PC-3 (cell line): Measurements from ENCODE around the gene SNTG2. TPM values are rescaled to one million over a fixed set of nuclear protein-coding genes. Genes with fewer than 3 reads are reported as not detected.

Experiments
- ATAC-seq: fragments of 200-7000 bp; cut with Tn5 transposase; 2 replicates; pipeline ENCODE4 v1.9.1; 2020; ENCODE audit warnings: mild to moderate bottlenecking, moderate library complexity
- BruUV-seq: library from RNA; stranded (reverse); fragments of 400-500 nt; replicated peaks from 2 replicates; lab custom pipeline; 2021; lab: Mats Ljungman, UMichigan
- CTCF ChIA-PET: fragments of 300-600 bp; sonication (Branson Sonifier 250); formaldehyde crosslinking; loops from one replicate; lab custom pipeline; 2022; ENCODE audit warnings: antibody characterized with exemption; lab: Charles Lee
- POLR2A ChIA-PET: fragments of 300-600 bp; sonication (Branson Sonifier 250); formaldehyde crosslinking; loops from one replicate; lab custom pipeline; 2022; ENCODE audit warnings: antibody characterized with exemption; ENCODE audit not compliant: unreplicated experiment; lab: Charles Lee
- DNase-seq: peaks from one replicate; pipeline ENCODE4 v3.0.0-alpha.2; 2015
- H2AFZ ChIP-seq: fragments of 300-600 bp; sonication (generic); 2 replicates; pipeline ENCODE4 v1.6.0; 2016; ENCODE audit warnings: antibody characterized with exemption, low read length
- H3F3A ChIP-seq: fragments of 300-600 bp; sonication (generic); one replicate; pipeline ENCODE4 v1.6.0; 2017; ENCODE audit warnings: antibody characterized with exemption, low read length, control low read depth, mild to moderate bottlenecking; ENCODE audit not compliant: unreplicated experiment
- H3K27ac ChIP-seq: fragments of 300-600 bp; sonication (generic); 2 replicates; pipeline ENCODE4 v1.5.1; 2016; ENCODE audit warnings: mild to moderate bottlenecking, low read length
- H3K27me3 ChIP-seq: fragments of 300-600 bp; sonication (generic); 2 replicates; pipeline ENCODE4 v1.6.1; 2016; ENCODE audit warnings: low read length, mixed read lengths
- H3K36me3 ChIP-seq: fragments of 300-600 bp; sonication (generic); 2 replicates; pipeline ENCODE4 v1.6.1; 2016; ENCODE audit warnings: low read depth, mixed run types, low read length, mixed read lengths
- H3K4me1 ChIP-seq: fragments of 300-600 bp; sonication (generic); 2 replicates; pipeline ENCODE4 v1.5.1; 2016; ENCODE audit warnings: low read length; ENCODE audit not compliant: insufficient read depth
- H3K4me2 ChIP-seq: fragments of 300-600 bp; sonication (generic); 2 replicates; pipeline ENCODE4 v1.6.0; 2016; ENCODE audit warnings: low read length
- H3K4me3 ChIP-seq: fragments of 300-600 bp; sonication (generic); 2 replicates; pipeline ENCODE4 v1.5.1; 2016; ENCODE audit warnings: mild to moderate bottlenecking, low read length, mixed read lengths
- H3K79me2 ChIP-seq: fragments of 300-600 bp; sonication (generic); 2 replicates; pipeline ENCODE4 v1.6.1; 2017; ENCODE audit warnings: low read length, mixed read lengths
- H3K9ac ChIP-seq: fragments of 300-600 bp; sonication (generic); 2 replicates; pipeline ENCODE4 v1.6.0; 2016; ENCODE audit warnings: mild to moderate bottlenecking, low read length
- H3K9me2 ChIP-seq: fragments of 300-600 bp; sonication (generic); replicated peaks from 2 replicates; pipeline ENCODE4 v1.6.1; 2016; ENCODE audit warnings: mixed run types, low read length, mixed read lengths
- H3K9me3 ChIP-seq: fragments of 300-600 bp; sonication (generic); 2 replicates; pipeline ENCODE4 v1.6.1; 2016; ENCODE audit warnings: low read length, mixed read lengths
- H4K20me1 ChIP-seq: fragments of 300-600 bp; sonication (generic); 2 replicates; pipeline ENCODE4 v1.6.1; 2016; ENCODE audit warnings: low read length, mixed read lengths
- EZH2 ChIP-seq: fragments of 300-600 bp; sonication (generic); IDR thresholded peaks from one replicate; pipeline ENCODE4 v1.6.1; 2017; ENCODE audit warnings: antibody characterized with exemption, mild to moderate bottlenecking, low read length; ENCODE audit not compliant: unreplicated experiment
- EZH2phosphoT487 ChIP-seq: fragments of 300-600 bp; sonication (generic); IDR thresholded peaks from 2 replicates; pipeline ENCODE4 v1.6.1; 2018; ENCODE audit warnings: mild to moderate bottlenecking, antibody characterized with exemption, low read length, borderline replicate concordance
- intact Hi-C: fragments of 100-400 bp; cut with micrococcal nuclease; formaldehyde crosslinking; loops from 2 replicates; pipeline ENCODE4 v1.9.0; 2023
- total RNA-seq: library from RNA; depleted of rRNA; stranded (reverse); fragments of >200 nt; gene quantifications from 2 replicates; pipeline ENCODE4 v1.2.3, GENCODE V29; 2014
- TF ChIP-seq, protein P1 (sequence below): fragments of 300-600 bp; sonication (generic); conservative IDR thresholded peaks from 2 replicates; pipeline ENCODE4 v1.5.1; 2017; ENCODE audit warnings: antibody characterized with exemption, low read depth, mild to moderate bottlenecking, low read length

The SNTG2 gene
- total RNA-seq, 1 experiment from 2014 or later: not detected

DNA sequence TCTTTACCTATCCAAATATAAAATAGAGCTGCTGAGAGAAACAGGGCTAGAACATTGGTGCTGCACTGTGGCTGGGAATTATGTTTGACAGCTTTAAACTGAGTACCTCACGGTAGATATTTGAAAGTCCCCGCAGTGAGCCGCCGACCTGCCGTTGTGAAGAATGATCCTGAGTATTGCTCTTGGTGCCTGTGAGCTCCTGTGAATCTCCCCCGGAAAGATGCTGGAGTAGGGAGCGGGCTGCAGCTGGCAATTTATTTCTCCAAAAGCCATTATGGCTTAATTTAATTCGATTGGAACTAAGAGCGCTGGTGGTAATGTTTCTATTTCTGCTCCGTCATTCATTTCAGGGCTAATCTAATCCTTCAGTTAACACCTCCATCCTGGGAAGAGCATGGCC, 333.2 kb downstream of the SNTG2 start:
- no peak for ATAC-seq
- TF ChIP-seq EZH2 (no peak), EZH2phosphoT487 (no peak)
- TF ChIP-seq, protein P1, sequence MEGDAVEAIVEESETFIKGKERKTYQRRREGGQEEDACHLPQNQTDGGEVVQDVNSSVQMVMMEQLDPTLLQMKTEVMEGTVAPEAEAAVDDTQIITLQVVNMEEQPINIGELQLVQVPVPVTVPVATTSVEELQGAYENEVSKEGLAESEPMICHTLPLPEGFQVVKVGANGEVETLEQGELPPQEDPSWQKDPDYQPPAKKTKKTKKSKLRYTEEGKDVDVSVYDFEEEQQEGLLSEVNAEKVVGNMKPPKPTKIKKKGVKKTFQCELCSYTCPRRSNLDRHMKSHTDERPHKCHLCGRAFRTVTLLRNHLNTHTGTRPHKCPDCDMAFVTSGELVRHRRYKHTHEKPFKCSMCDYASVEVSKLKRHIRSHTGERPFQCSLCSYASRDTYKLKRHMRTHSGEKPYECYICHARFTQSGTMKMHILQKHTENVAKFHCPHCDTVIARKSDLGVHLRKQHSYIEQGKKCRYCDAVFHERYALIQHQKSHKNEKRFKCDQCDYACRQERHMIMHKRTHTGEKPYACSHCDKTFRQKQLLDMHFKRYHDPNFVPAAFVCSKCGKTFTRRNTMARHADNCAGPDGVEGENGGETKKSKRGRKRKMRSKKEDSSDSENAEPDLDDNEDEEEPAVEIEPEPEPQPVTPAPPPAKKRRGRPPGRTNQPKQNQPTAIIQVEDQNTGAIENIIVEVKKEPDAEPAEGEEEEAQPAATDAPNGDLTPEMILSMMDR: no peak
- CTCF ChIA-PET: no interaction called here

DNA sequence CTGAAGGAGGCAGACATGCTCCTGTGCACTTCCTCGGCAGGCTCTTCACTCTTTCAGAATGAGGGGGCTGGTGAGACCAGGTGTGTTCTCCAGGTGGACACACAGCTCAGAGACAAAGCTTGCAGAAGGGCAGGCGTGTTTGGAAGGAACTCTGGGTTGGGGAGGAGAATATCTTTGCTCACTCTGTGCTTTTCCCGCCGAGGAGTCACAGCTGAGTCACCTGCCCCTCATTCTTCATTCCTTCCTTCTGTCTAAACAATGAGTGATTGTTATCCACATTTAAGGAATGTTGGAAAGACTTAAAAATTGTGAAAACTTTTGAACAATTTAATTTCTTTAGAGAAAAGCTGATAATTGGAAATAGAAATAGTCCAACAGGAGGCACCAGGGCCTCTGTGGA, 336.3 kb downstream of the SNTG2 start:
- TF ChIP-seq EZH2: no peak
- TF ChIP-seq, protein P1: no peak
- no peak for TF ChIP-seq EZH2phosphoT487
- ATAC-seq (peak; percentile 31; the same call in 1 of the 2 replicates), DNase-seq (peak; percentile 36)

More for the DNA sequence above, 333.2 kb downstream of the SNTG2 start:
- Histone ChIP-seq H2AFZ (no peak overlapping the region), H3K9ac (no peak overlapping the region), H3K27ac (no peak overlapping the region), H4K20me1 (no peaks in the 10 kb centered on the region), H3K36me3 (no peaks in the 10 kb centered on the region), H3K4me2 (no peak overlapping the region), H3K4me3 (no peak overlapping the region), H3K4me1 (no peaks in the 10 kb centered on the region), H3K79me2 (no peaks in the 10 kb centered on the region), H3K9me3 (no peaks in the 10 kb centered on the region), H3K27me3 (peaks cover 13% of the 10 kb centered on the region; the same call in 1 of the 2 replicates), H3F3A (no peaks in the 10 kb centered on the region), H3K9me2 (no peaks in the 10 kb centered on the region)
- intact Hi-C loops: no loop called here
- no TSS peak for BruUV-seq
- DNase-seq: no peak
- POLR2A ChIA-PET: no interaction called here

DNA sequence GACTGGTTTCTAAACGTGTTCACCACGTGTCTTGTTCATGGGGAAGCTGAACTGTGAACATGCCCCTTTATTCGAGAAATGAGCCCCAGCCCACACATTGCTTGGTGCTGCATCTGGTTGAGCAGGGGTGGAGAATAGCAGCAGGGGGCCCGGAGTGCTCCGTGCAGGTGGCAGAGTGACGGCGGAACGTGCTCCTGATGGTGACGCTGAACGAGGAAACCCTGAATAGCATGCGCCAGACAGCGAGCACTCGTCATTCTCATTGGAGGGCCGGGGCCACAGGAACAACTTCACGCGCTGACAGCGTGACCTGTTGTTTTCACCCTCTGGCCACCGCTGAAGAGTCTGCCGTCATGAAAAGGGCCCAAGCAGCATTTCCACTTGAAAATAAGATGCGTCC, 336.8 kb downstream of the SNTG2 start:
- POLR2A ChIA-PET: no interaction called here
- Histone ChIP-seq H3K79me2 (no peaks in the 10 kb centered on the region), H3K27me3 (peaks cover 9% of the 10 kb centered on the region; the same call in 1 of the 2 replicates), H3K9me3 (no peaks in the 10 kb centered on the region), H3K4me1 (no peaks in the 10 kb centered on the region), H3K36me3 (no peaks in the 10 kb centered on the region), H3K9ac (no peak overlapping the region), H3K27ac (no peak overlapping the region), H2AFZ (no peak overlapping the region), H3K4me2 (no peak overlapping the region), H3K4me3 (no peak overlapping the region), H4K20me1 (no peaks in the 10 kb centered on the region), H3K9me2 (no peaks in the 10 kb centered on the region), H3F3A (no peaks in the 10 kb centered on the region)
- no peak for ATAC-seq
- BruUV-seq: no TSS peak
- no peak for DNase-seq
- CTCF ChIA-PET: no interaction called here
- TF ChIP-seq EZH2: no peak
- TF ChIP-seq EZH2phosphoT487: no peak
- TF ChIP-seq, protein P1: no peak
- intact Hi-C loops: no loop called here

More for the DNA sequence above, 336.3 kb downstream of the SNTG2 start:
- Histone ChIP-seq H3K4me3 (no peak overlapping the region), H3K9me3 (no peaks in the 10 kb centered on the region), H2AFZ (no peak overlapping the region), H3K27me3 (peaks cover 9% of the 10 kb centered on the region; the same call in 1 of the 2 replicates), H3F3A (no peaks in the 10 kb centered on the region), H3K36me3 (no peaks in the 10 kb centered on the region), H3K9me2 (no peaks in the 10 kb centered on the region), H4K20me1 (no peaks in the 10 kb centered on the region), H3K27ac (no peak overlapping the region), H3K9ac (no peak overlapping the region), H3K4me1 (no peaks in the 10 kb centered on the region), H3K79me2 (no peaks in the 10 kb centered on the region), H3K4me2 (no peak overlapping the region)
- ChIA-PET POLR2A (interaction anchor here (0.6 kb wide), 1 partner anchor 1238 kb away, joined by 6 read pairs; no protein-coding TSS in a partner anchor), CTCF (no interaction called here)
- BruUV-seq: no TSS peak
- intact Hi-C loops: no loop called here
